DND-41 (cell line): ENCODE results near the gene UBE2N.

Experiments used
- CTCF ChIP-seq: IDR thresholded peaks from 2 replicates; pipeline ENCODE4 v1.5.1; 2012; ENCODE audit warnings: borderline replicate concordance, low read length, moderate library complexity, mild to moderate bottlenecking; ENCODE audit not compliant: poor library complexity, severe bottlenecking; ENCODE audit errors: extremely low read depth
- EZH2 ChIP-seq: IDR thresholded peaks from 3 replicates; pipeline ENCODE4 v1.6.1; 2012; ENCODE audit warnings: borderline replicate concordance, low read depth, mild to moderate bottlenecking, moderate library complexity, low read length, inconsistent platforms; ENCODE audit not compliant: severe bottlenecking

- no peak for TF ChIP-seq CTCF
- TF ChIP-seq EZH2 = no peak
Measured at GRCh38 chr12:93468008-93468371, 26.2 kb upstream of the UBE2N start.
